Measurements from ENCODE around the gene HOXD8.

- no peak for TF ChIP-seq CTCF (IDR thresholded peaks at IDR 0.05)
- no peak for TF ChIP-seq POLR2AphosphoS5 (IDR thresholded peaks at IDR 0.05)
- TF ChIP-seq POLR2A (IDR thresholded peaks at IDR 0.05) = no peak
Measured at GRCh38 chr2:176163672-176164056, 34.2 kb downstream of the HOXD8 start.

Data from suprapubic skin (tissue), 4 donors.